Skeletal muscle cell (primary cell): ENCODE measurements around the gene GP1BB.
"Not testable (repeated sequence)": the region's sequence is repeated elsewhere in the genome, so short reads cannot be mapped to it uniquely, and the experiment has no call there.

Source experiments
- DNase-seq: peaks from one replicate; pipeline ENCODE4 v3.0.0-alpha.2; 2010; ENCODE audit warnings: low read depth
- H3K4me3 ChIP-seq: 2 replicates; pipeline ENCODE4 v1.5.1; 2011; ENCODE audit warnings: low read depth, mild to moderate bottlenecking, control low read depth, low read length, moderate library complexity

Gene GP1BB

DNA sequence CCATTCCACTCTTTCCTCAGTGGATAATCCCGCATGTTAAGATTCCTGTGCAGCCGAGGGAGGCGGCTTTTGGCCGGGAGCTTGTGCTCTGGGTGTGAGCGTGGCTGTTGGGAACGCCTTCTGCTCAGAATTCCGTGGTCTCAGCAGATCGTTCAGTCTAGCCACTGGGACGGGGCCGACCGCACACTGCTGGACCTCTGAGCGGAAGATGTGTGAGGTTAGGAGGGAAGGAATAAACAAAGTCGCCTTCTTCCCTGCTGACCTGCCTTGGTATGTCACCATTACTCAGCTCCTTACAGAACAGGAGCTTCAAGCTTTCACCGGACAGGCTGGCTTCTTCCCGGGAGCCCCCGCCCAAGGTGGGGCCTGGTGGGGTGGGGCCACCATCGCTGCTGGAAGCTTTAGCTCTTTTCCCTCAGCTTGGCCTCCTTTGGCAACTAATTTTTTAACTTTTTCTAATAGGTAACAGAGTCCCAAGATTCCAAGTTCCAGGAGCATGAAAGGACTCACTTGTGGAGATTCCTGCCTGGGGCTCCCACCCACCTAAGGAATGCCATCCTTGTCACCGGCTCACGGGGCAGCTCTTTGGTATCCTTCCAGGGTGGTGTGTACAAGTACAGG is 31.5 kb upstream of the GP1BB start:
- peak; percentile 24 for DNase-seq
- H3K4me3 ChIP-seq: peak overlapping the region; percentile 25

DNA sequence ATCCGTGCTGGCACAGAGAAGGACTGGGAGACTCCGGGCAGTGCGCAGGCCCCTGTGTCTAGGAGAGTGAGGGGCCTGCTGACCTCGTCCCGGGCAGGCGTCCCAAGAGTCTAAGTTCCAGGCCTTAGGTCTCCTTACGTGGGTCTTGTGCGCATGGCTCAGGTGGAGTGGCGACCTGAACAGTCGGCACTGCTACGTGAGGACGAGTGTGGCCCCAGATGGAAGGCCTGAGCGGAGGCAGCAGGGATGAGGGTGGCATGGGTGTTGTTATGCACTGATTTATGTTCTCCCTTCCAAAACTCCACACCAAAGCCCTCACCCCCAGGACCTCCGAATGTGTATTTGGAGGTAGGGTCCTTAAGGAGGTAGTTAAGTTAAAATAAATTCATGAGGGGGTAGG is 29.8 kb upstream of the GP1BB start:
- no peak for DNase-seq
- no peak overlapping the region for H3K4me3 ChIP-seq

DNA sequence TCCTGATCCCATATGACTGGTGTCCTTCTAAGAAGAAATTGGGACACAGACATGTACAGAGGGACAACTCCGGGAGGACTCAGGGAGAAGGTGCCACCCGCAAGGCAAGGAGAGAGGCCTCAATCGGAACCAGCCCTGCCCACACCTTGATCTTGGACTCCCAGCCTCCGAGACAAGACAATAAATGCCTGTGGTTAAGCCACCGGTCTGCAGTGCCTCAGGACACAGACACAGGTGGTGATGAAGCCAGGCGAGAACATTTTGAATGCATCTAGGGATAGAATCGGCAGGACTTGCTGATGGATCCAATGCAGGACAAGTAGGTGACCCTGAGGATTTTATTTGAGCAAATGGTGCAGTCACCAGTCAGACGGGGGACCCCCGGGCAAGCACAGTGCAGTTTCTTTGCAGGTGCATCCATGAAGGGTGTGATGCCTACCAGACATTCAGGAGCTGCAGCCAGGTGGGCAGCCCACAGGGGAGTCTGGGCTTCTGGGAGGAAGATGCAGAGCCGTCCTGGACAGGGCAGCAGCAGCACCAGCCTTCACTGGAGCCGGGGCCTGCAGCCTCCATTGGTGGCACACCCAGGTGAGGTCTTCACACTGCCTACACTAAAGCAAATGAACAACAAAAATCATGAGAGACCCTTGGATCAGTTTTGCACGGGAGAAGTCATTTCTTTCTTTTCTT is 29.2 kb upstream of the GP1BB start:
- DNase-seq: no peak
- no peak overlapping the region for H3K4me3 ChIP-seq

DNA sequence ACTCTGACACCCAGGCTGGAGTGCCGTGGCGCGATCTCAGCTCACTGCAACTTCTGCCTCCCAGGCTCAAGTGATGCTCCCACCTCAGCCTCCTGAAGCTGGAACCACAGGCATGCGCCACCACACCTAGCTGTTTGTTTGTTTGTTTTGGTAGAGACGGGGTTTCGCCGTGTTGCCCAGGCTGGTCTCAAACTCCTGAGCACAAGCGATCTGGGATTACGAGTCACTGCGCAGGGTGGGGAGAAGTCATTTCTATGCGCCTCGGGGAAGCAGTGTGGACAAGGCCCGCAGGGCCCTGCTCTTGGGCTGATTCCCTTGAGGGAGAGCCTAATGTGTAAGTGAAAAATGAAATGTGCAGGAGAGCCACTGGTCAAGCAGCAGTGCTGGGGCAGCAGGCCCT is 28.6 kb upstream of the GP1BB start:
- DNase-seq: no peak
- H3K4me3 ChIP-seq: no peak overlapping the region

DNA sequence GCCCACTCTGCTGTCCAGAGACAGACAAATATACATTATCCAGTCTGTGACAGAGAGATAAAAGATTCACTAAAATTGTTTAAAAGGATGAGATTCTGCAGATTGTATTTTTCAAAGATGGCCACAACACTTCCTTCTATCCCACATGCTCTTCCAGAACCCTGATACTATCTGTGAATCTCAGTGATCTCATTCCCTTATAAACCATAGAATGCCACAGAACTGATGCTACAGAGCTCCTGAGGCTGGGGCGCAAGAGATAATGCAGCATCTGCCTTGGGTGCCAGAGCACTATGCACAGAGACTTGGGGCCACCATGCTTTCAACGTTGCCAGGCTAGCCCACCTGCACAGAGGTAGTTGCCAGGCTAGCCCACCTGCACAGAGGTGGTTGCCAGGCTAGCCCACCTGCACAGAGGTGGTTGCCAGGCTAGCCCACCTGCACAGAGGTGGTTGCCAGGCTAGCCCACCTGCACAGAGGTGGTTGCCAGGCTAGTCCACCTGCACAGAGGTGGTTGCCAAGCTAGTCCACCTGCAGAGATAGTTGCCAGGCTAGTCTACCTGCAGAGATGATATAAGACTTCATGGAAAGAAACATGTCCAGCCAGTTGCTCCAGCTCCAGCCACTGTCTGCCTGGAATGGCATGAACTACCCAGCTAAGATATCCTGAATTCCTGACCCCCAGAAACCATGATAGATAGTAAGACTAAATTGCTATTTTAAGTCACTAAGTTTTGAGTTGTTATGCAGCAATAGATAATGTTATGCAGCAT is 26.6 kb upstream of the GP1BB start:
- DNase-seq: no peak
- no peak overlapping the region for H3K4me3 ChIP-seq

DNA sequence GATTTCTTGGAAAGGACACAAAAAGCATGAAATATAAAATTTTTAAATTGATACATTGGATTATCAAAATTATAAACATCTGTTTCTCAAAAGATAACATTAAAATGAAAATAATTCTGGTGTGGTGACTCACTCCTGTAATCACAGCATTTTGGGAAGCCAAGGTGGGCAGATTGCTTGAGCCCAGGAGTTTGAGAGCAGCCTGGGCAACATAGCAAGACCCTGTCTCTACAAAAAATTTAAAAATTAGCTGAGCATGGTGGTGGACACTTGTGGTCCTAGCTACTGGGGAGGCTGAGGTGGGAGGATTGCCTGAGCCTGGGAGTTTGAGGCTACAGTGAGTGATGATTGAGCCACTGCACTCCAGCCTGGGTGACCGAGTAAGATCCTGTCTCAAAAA is 25.5 kb upstream of the GP1BB start:
- not testable (repeated sequence) for H3K4me3 ChIP-seq, DNase-seq

DNA sequence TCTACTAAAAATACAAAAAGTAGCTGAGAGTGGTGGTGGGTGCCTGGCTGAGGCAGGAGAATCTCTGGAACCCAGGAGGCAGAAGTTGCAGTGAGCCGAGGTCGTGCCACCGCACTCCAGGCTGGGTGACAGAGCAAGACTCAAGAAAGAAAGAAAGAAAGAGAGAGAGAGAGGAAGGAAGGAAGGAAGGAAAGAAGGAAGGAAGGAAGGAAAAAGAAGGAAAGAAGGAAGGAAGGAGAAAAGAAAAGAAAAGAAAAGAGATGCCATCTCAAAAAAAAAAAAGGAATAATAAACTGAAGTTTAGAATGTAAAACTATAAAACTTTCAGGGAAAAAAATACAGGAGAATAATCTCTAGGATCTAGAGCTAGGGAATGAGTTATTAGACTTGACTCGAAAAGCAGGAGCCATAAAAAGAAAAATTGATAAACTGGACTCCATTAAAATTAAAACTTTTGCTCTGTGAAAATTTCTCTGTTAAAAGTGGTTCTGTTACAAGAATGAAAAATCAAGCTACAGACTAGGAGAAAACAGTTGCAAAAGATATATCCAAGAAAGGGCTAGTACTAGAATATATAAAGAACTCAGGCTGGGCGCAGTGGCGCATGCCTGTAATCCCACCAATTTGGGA is 22.4 kb upstream of the GP1BB start:
- H3K4me3 ChIP-seq: no peak overlapping the region
- no peak for DNase-seq

DNA sequence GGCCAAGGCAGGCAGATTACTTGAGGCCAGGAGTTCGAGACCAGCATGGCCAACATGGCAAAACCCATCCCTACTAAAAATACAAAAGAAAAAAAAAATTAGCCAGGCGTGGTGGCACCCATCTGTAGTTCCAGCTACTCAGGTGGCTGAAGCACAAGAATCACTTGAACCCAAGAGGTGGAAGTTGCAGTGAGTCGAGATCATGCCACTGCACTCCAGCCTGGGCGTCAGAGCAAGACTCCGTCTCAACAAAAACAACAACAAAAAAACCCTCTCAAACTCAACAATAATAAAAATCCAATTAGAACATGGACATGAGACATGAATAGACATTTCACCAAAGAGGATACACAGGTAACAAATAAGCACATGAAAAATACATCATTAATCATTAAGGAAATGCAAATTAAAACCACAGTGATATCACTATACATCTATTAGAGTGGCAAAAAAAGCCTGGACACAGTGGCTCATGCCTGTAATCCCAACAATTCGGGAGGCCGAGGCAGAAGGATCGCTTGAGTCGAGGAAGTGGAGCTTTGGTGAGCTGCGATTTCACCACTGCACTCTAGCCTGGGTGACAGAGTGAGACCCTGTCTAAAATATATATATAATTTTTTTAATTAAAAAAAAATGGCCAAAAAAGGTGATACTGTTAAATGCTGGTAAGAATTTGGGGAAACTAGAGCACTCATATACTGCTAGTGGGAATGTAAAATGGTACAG is 21.8 kb upstream of the GP1BB start:
- H3K4me3 ChIP-seq: no peak overlapping the region
- no peak for DNase-seq

DNA sequence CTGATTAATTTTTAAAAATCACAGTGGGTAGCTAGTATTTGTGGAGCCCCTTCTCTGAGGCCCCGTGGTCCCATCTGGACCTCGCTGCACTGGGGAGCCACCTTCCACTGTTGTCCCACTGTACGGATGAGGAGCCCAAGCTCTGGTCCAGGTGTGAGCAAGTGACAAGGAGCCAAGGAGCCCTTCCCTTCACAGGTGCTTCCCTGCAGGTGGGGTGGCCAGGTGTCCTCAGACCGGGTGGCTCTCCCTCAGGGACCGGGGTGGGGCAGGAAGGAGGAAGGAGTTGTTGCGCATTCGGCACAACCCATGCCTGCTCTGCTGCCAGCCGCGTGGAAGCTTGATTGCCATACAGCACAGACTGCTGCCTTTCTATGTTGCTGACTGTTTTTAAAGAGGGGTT is 19.5 kb upstream of the GP1BB start:
- no peak overlapping the region for H3K4me3 ChIP-seq
- no peak for DNase-seq

DNA sequence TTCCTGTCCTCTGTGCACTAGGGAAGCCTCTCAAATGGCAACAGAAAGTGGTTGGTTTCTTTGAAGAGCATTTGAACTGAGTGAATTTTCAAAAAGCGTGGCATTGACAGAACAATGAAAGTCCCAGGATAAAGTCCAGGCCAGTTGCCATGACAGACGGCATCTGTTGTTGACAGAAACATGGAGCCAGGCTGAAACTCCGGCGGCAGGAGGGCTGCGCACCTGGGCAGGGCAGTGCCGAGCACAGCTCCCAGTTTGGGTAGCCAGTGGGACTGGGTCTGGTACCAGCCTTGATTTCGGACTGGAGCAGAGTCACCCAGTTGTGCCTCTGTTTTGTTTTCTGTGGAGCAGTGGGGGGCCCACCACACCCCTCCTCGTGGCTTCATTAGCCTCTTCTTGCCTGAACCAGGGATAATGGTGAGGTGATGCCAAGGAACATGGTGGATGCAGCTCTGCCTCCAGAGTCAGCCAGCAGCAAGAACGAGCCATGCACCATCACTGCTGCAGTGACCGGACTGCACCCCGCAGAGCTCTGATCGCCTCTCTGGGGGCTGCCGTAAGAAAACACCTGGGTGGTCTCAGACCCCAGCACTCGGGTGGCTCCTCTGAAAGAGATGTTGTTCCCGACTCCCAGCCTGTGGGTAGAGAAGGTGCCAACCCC is 18.9 kb upstream of the GP1BB start:
- H3K4me3 ChIP-seq: no peak overlapping the region
- no peak for DNase-seq

DNA sequence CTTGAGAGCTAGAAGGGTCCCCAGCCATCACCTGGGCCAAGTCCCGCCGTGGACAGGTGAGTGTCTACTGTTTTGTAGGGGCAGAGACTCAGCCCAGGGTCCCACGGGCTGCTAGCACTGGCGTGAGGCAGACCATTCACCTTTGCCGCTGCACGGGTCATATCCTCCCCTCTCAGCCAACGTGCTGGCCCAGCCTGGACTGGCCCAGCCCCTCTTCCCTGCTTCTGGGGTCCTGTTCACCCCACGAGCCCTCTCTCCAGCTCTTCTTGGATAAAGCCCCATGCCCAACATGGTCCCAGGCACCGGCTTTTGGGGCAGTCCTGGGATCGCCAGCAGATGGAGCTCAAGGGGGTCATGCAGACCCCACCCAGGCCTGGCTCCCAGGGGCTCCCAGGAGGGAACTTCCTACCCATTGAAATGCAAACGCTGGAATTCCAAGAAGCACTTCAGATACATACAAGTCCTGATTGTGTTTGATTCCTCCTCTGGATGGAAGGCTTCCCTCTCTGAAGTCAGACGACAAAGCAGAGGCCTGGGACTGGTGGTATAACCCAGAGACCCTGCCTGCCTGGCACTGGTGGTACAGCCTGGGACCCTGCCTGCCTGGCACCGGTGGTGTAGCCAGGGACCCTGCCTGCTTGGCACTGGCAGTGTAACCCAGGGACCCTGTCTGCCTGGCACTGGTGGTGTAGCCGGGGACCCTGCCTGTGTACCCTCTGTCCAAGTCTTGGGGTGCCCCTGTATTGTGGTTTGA is 18.0 kb upstream of the GP1BB start:
- H3K4me3 ChIP-seq: no peak overlapping the region
- no peak for DNase-seq

DNA sequence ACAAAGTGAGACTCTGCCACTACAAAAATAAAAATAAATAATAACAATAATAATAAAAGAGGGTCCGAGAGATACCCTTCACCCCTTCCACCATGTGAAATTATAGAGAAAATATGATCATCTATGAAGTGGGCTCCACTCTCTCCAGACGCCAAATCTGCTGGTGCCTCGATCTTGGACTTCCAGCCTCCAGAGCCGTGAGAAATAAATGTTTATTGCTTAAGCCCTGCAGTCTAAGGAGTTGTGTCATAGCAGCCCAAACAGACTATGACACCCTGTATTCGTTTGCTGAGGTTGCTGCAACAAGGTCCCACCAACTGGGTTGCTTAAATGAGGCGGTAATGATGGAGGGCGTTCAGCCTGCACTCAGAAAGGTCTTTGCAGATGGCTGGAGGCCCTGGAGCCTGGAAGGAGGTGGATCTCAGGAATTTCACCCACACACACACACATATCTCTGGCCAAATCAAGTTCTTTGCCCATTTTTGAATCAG is 16.6 kb upstream of the GP1BB start:
- no peak for DNase-seq
- no peak overlapping the region for H3K4me3 ChIP-seq

DNA sequence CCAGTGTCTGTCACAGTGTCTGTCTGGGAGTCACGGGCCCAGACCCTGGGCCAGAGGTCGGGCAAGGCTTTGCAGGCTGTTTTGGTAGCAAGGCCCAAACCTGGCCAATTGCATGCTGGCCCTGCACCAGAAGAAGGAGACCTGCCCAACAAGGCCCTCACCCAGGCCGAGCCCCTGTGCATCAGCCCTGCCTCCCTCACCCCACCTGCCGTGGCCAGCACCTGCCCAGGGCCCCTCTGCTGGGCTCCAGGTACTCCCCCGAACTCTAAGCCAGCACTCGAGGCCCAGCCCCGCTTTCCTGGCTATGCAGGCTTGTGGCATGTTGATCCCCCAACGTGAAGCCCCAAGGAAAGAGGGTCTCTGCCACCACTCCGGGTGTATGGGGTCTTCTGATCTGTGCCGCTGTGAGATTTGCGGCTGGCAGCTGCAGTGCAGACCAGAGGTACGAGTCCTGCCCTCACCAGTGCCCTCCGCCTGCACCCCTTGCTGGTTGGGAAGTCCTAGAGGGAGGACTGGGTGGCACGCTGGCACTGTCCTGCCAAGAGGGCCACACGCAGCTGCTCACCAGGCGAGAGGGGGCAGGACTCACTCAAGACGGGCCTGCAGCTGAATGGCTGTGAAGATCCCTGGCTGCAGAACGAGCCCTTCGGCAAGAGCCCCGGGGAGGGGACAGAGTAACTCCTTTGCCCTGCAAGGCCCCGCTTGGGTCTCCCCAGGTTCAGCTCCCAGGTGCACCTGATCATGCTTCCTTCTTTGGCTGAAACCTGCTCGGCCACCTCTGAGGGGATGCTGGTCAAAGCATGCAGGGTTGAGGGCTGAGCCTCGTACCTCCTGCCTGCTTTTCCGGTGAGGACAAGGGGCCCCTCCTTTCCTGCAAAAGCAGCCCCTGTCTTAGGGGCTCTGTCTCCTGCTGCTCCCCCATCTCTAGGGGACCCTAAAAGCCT is 15.7 kb upstream of the GP1BB start:
- DNase-seq: no peak
- H3K4me3 ChIP-seq: no peak overlapping the region

DNA sequence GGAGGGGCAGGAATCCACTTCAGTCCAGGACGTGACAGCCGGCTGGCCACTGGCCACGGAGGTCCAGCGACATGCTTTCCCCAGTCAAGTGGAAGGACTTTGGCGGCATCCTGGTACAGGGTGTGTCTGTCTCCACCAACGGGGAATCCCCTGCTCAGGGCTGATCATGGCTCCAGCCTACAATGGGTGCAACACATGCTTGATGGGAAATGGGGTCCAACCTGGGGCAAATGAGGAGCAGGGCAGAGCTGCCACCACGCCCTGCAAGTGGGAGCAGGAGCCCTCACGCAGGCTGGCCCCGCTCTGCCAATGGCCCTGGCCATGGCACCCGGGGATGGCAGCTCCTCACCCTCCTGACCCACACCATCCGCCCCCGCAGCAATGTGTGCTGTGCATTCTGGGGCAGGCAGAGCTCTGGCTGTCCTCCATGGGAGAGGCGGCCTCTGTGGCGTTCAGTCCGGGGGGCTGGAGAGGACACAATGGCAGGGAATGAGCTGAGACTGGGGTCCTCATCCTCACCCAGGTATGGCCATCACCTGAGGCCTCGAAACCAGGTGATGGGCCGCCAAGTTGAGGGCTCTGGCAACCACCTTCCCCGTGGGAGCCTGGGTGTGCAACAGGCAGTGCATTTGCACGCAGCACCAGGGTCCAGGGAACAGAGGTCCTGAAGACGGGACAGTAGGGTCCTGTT is 14.9 kb upstream of the GP1BB start:
- no peak overlapping the region for H3K4me3 ChIP-seq
- DNase-seq: no peak

DNA sequence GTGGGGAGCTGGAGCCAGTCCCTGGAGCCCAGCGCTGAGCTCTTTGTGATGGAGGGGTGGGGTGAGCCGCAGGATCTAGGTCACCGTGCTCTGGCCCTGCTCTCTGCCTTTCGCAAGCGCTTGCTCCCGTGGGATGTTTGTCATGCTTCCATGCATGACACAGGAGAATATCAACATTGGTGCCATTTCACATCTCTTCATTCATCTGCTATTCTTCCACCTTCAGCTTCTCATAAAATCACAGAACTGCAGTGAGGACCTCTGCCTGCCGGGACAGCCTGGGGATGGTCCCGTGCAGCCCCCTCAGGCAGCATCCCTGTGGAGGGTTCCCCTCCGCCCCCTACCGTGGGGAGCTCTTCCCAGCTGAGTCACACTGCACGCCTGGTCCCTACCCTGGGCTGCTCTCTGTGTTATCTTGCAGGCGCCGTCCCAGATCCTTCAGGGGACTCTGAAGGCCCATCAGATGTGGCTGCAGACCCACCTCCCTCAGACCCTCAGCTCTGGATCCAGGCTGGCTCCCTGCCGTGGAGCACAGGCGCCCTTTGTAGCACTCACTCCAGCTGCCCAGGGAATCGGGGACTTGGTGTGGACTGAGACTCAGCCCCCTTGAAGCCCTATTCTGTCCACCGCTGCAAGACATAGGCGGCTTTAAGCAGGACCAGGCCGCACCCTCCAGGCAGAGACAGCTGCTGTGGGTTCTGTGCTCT is 14.1 kb upstream of the GP1BB start:
- no peak overlapping the region for H3K4me3 ChIP-seq
- DNase-seq: no peak

DNA sequence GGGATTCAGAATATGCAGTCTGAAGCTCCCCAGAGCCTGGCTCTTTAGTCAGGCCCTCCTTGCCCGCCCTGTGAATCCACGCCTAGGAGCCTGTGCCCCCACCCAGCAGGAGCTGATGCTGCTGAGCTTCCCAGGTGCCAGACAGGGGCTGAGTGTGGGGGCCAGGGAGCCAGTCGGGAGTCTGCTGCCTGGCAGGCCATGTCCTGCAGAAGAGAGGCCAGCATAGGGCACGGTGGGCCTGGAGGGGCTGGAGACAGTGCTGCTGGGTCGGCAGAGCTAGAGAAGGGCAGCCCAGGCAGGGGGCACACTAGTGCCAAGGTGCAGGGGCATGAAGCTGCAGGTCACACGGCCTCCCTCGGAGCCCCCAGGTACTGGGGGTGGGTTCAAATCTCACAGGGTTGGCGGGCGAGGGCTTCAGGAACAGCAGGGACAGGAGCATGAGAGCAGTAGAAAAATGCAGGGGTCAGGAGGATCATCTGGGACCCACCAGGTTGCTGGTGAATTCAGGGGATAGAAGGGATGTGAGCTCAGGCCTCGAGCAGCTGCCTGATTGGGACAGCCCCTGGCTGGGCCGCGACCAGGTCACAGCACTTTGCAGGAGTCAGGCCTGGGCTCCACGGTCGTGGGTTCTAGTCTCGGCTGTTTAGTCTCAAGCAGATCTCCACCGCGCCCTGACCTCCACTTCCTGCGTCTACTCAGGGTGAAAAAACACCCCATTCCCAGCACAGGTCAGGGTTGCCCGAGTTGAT is 13.1 kb upstream of the GP1BB start:
- DNase-seq: no peak
- H3K4me3 ChIP-seq: no peak overlapping the region
